Activated CD4-positive, CD25-positive, alpha-beta regulatory T cell treated with anti-CD3 and anti-CD28 coated beads, Interleukin-2, amount 50 U/mL, for 16 hours (primary cell): ENCODE results near the gene CXCL12.

Experiments
- DNase-seq: peaks from one replicate; pipeline ENCODE4 v3.0.0-alpha.2; 2020; ENCODE audit warnings: low read depth, low spot score

Gene CXCL12

GRCh38 chr10:44385026-44385695 is at the start of gene CXCL12:
CXCL12 (minus strand) TSS chr10:44385097; CDS start chr10:44385005, 92 bp downstream.
- no peak for DNase-seq

GRCh38 chr10:44427479-44427878 is 42.6 kb upstream of the CXCL12 start:
- no peak for DNase-seq

DNA sequence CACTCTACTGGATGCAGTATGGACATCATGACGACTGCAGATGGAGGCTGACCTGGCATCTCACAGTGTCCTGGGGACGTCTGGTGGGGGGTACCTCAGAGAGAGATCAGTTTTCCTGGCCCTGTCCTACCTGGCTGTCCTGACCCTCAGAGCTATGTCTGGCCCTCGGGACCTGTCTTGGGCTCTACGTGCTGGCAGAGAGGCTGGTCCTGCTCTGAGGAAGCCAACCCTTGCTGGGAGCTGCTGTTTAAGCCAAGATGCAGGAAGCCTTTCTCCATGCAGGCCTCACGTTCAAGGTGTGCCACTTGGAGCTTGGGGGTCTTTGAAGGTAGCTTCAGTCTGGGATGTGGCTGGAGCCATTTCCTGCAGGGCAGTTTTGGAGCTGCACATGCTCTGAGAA is 42.1 kb upstream of the CXCL12 start:
- no peak for DNase-seq

DNA sequence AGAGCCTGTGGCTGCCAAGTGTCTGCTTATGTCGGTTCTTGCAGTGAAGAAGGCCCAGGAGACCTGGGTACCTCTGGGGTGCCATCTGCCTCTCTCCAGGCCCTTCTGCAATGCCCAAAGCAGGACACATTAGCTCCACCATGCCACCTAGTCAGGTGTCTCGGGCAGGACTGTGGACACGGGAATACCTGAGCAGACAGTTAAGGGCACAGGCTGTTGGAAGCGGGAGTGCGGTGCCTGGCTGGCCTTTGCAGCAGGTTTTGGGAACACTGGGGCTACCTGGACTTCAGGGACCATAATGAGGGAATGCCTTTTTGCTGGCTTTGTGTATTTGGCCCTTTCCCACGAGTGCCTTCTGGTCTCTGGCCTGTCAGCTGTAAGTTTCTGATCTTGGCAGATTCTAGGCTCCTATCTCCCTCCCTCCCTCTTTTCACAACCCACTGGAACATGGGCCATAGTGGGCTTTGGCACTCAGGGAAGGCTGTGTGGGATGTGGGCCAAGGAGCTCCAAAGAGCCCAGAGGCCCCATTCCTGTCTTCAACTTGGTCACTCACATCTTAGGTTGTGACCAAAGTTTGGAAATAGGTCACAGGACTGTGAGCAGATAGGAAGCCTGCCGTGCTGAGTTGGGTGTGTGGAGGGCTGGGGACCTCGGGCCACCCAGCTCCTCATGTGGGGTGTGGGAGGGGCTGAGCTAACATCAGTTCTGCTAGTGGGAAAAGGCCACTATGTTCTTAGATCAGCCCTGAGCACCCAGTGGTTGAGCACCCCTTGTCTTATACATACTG is 41.5 kb upstream of the CXCL12 start:
- DNase-seq, result no peak

GRCh38 chr10:44425466-44425865 is 40.6 kb upstream of the CXCL12 start:
- no peak for DNase-seq

- DNase-seq, result no peak
Observed at GRCh38 chr10:44424957-44425356, 40.1 kb upstream of the CXCL12 start.

- DNase-seq, result no peak
Observed at GRCh38 chr10:44424298-44424697, 39.4 kb upstream of the CXCL12 start.

GRCh38 chr10:44422570-44423101 is 37.7 kb upstream of the CXCL12 start:
- DNase-seq, result no peak

DNA sequence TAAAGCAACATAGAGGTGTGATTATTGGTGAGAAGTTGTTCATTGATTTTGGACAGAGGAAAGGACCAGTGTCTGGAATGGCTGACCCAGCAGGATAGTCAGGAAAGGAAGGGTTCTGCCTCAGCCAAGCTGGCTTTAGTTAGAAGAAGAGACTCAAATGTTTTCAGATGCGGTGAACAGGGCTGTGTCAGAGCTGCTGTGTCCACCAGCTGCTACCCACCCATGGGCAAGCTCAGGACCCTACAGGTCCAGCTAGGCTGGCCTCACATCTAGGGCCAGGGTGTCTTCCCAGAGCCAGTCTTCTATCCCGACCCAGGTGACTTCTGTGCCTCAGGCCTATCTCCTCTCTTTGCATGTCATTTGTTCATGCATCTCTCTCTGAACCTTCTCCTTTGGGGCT is 37.3 kb upstream of the CXCL12 start:
- no peak for DNase-seq

GRCh38 chr10:44419790-44420549 is 35.1 kb upstream of the CXCL12 start:
- DNase-seq, result no peak

DNA sequence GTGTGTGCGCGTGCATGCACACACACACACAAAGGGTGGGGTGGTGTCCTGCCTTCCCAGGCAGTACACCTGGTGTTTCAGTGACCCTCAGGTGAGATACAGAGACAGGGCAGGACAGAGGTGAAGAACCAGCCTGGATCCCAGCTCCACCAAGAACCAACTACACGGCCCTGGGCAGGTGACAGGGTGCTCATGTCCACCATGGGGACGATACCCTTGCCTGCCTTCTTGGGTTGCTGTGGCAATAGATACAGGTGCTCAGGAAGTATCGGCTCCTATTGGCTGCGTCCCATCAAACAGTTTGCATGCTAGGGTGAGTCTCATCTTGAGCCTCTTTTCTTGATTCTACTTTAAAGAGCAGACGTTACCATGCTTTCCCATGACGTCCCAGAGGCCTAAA is 33.7 kb upstream of the CXCL12 start:
- no peak for DNase-seq

DNA sequence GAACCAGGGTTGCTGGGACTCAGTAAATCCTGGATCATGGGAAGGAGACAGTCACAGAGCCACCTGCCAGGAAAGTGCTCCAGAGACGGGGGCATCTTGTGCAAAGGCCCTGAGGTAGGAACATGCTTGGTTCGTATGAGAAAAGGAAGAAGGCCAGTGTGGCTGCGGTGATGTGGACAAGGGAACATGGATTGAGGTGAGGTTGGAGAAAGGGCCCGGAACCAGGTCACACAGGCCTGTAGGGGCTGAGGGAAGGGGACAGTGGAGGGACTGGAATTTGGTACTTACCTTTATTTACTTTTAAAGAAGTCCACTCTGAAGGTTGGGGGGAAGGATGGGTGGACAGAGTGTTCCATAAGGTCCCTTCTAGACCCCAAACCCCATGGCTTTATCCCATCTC is 32.9 kb upstream of the CXCL12 start:
- DNase-seq, result no peak

GRCh38 chr10:44416936-44417335 is 32.0 kb upstream of the CXCL12 start:
- no peak for DNase-seq

GRCh38 chr10:44416021-44416771 is 31.3 kb upstream of the CXCL12 start:
- no peak for DNase-seq

- no peak for DNase-seq
Observed at GRCh38 chr10:44415121-44415520, 30.2 kb upstream of the CXCL12 start.

- no peak for DNase-seq
Observed at GRCh38 chr10:44413416-44413815, 28.5 kb upstream of the CXCL12 start.

DNA sequence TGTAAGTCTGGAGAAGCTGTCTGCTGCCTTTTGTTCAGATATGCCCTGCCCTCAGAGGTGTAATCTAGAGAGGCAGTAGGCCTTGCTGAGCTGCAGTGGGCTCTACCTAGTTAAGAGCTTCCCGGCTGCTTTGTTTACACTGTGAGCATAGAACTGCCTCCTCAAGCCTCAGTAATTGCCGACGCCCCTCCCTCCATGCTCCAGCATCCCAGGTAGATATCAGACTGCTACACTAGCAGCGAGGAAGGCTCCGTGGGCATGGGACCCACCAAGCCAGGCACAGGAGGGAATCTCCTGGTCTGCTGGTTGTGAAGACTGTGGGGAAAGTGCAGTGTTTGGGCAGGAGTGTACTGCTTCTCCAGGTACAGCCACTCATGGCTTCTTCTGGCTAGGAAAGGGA is 26.4 kb upstream of the CXCL12 start:
- no peak for DNase-seq

GRCh38 chr10:44404741-44405437 is 20.0 kb upstream of the CXCL12 start:
- no peak for DNase-seq

DNA sequence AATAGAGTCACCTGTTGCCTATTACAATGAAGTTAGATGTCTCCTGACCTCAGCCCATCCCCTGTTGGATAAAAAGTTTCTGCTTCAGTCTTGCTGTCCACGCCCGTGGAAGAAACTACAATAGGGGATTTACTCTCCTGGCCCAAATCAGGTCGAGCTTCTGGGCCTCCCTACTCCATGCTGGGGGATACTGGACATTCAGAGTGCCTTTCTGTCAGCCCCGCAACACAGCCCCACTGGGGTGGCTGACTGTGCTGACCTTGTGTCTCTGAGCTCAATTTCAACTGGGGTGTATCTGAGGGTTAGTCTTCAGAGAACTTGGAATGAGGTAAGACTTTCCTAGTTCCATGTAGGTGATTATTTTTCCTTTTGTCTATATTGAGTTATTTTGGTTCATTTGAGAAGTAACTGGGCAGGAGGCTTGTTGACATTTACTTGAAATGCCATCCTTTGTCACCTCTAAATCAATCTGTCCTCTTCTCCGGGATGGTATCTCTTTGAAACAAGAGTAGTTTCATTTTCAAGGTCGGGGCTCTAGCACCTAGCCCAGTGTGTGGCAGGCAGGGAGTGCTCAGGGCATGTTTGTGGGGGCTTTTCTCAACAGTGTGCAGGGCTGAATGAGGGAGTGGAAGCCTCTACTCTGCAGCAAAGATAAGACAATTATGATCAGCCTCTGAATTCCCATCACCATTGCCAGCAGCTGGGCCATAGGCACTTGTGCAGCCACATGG is 17.7 kb upstream of the CXCL12 start:
- DNase-seq, result no peak

GRCh38 chr10:44400541-44400940 is 15.6 kb upstream of the CXCL12 start:
- DNase-seq, result no peak
